ENCODE results near the gene LAMA3. TPM values are rescaled to one million over a fixed set of nuclear protein-coding genes. Genes with fewer than 3 reads are reported as not detected.

LAMA3 gene
- total RNA-seq, 2 donors from 2014 or later: 5.0 to 6.4 TPM

GRCh38 chr18:23683671-23684070 is 5.6 kb upstream of the LAMA3 start:
- TF ChIP-seq, protein P1, sequence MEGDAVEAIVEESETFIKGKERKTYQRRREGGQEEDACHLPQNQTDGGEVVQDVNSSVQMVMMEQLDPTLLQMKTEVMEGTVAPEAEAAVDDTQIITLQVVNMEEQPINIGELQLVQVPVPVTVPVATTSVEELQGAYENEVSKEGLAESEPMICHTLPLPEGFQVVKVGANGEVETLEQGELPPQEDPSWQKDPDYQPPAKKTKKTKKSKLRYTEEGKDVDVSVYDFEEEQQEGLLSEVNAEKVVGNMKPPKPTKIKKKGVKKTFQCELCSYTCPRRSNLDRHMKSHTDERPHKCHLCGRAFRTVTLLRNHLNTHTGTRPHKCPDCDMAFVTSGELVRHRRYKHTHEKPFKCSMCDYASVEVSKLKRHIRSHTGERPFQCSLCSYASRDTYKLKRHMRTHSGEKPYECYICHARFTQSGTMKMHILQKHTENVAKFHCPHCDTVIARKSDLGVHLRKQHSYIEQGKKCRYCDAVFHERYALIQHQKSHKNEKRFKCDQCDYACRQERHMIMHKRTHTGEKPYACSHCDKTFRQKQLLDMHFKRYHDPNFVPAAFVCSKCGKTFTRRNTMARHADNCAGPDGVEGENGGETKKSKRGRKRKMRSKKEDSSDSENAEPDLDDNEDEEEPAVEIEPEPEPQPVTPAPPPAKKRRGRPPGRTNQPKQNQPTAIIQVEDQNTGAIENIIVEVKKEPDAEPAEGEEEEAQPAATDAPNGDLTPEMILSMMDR (IDR thresholded peaks at IDR 0.05): no peak
- Histone ChIP-seq H3K36me3 (no peaks in the 10 kb centered on the region), H3K27ac (no peak overlapping the region), H3K27me3 (peaks cover 0 to 5% of the 10 kb centered on the region in 2 donors), H3K4me1 (peaks cover 0 to 4% of the 10 kb centered on the region in 2 donors), H3K9me3 (no peaks in the 10 kb centered on the region), H3K4me3 (no peak overlapping the region)
- DNase-seq (ENCODE audit: low spot score): no peak

DNA sequence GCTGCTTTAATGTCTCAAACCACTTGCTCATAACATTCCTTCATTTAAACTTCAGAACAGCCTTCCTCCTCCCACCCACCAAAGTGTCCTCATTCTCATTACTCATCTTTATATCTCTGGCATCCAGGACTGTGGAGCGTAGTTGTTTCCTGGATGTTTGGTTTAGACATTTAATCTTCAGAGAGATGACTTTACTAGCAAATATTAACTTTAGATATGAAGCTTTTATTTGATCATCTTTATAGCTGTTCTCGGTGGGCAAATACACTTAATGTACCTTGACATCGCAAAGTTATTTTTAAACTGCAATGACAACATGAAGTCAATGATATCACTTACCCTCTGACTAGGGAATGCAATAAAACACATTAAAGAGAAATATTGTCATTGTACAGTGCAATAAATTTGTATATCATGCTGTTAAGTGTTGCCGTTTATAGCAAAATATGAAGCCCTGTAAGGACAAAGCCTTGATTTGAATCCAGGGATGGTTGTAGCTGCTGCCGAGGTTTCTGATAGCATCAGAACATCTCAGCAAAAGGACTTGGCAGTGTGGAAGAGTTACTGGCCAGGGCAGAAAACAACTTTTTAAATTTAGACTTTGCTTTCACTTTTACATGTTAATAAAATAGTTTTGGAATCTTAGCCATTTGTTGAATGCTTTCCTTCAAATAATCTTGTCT is 4.6 kb upstream of the LAMA3 start:
- Histone ChIP-seq H3K27ac (no peak overlapping the region), H3K4me1 (peaks cover 0 to 10% of the 10 kb centered on the region in 2 donors), H3K27me3 (peaks cover 0 to 7% of the 10 kb centered on the region in 2 donors), H3K4me3 (no peak overlapping the region), H3K9me3 (no peaks in the 10 kb centered on the region), H3K36me3 (no peaks in the 10 kb centered on the region)
- TF ChIP-seq, protein P1 (IDR thresholded peaks at IDR 0.05): no peak
- DNase-seq (ENCODE audit: low spot score): no peak

DNA sequence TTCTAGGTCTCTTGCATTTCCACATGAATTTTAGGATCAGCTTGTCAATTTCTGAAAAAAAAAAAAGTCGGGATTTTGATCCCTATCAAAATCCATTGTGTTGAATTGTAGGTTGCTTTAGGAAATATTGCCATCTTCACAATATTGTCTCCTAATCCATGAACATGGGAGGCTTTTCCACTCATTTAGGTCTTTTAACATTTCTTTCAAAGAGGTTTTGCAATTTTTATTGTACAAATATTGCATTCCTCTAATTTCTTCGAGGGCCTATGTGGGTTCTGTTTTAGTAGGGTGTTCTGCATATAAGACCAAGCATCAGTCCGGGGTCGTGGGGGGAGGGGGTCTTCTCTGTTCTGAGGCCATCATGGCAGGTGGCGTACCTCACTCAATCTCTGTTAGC is 725 bp upstream of the LAMA3 start:
- Histone ChIP-seq H3K4me3 (peak overlapping the region in 1 of 2 donors; percentile 64), H3K9me3 (no peaks in the 10 kb centered on the region), H3K4me1 (peaks cover 0 to 19% of the 10 kb centered on the region in 2 donors), H3K27ac (no peak overlapping the region), H3K27me3 (peaks cover 0 to 7% of the 10 kb centered on the region in 2 donors), H3K36me3 (no peaks in the 10 kb centered on the region)
- TF ChIP-seq, protein P1 (IDR thresholded peaks at IDR 0.05): no peak
- DNase-seq (ENCODE audit: low spot score): no peak

GRCh38 chr18:23689616-23690504 is 607 bp downstream of the LAMA3 start:
- peak overlapping the region; percentile 14 to 52 for H3K27ac ChIP-seq
- H3K4me1 ChIP-seq: peaks cover 0 to 16% of the 10 kb centered on the region in 2 donors
- H3K36me3 ChIP-seq: no peaks in the 10 kb centered on the region
- H3K27me3 ChIP-seq: peaks cover 0 to 7% of the 10 kb centered on the region in 2 donors
- no peak for DNase-seq (ENCODE audit: low spot score)
- peak overlapping the region; percentile 49 to 64 for H3K4me3 ChIP-seq
- H3K9me3 ChIP-seq: no peaks in the 10 kb centered on the region
- TF ChIP-seq, protein P1 (IDR thresholded peaks at IDR 0.05): peak in 1 of 2 donors; percentile 12

GRCh38 chr18:23690505-23691068 is 1.3 kb downstream of the LAMA3 start:
- TF ChIP-seq, protein P1 (IDR thresholded peaks at IDR 0.05): no peak
- Histone ChIP-seq H3K27me3 (peaks cover 0 to 7% of the 10 kb centered on the region in 2 donors), H3K9me3 (no peaks in the 10 kb centered on the region), H3K27ac (no peak overlapping the region), H3K36me3 (no peaks in the 10 kb centered on the region), H3K4me1 (peaks cover 0 to 16% of the 10 kb centered on the region in 2 donors), H3K4me3 (peak overlapping the region in 1 of 2 donors; percentile 64)
- DNase-seq (ENCODE audit: low spot score): no peak

All from right atrium auricular region (tissue), 2 donors.